Measurements from ENCODE around the gene NCAPG. TPM values are rescaled to one million over a fixed set of nuclear protein-coding genes. Genes with fewer than 3 reads are reported as not detected.

Gene NCAPG
- 10 to 100 TPM in 1 of 2 donors, under 1 TPM in 1; 0.08 to 45.2 TPM for total RNA-seq
- 1 to 10 TPM in 1 of 2 donors, under 1 TPM in 1; 0.44 to 1.4 TPM for polyA plus RNA-seq

- Histone ChIP-seq H3K36me3 (ENCODE audit: control insufficient read depth in 4 of 4, insufficient read depth in 3 of 4, low read depth in 1 of 4, low read length in 3 of 4) (no peaks in the 10 kb centered on the region), H3K27me3 (ENCODE audit: control insufficient read depth in 4 of 4, insufficient read depth in 4 of 4, low read length in 3 of 4) (no peaks in the 10 kb centered on the region), H3K9ac (ENCODE audit: low read depth in 1 of 2, low read length in 2 of 2) (peak within 1 kb of the TSS; percentile 73 to 91), H3K27ac (ENCODE audit: low read depth in 1 of 2, low read length in 2 of 2) (peak within 1 kb of the TSS; percentile 89 to 90), H3K4me3 (ENCODE audit: low read depth in 1 of 3, low read length in 3 of 3) (peak within 1 kb of the TSS; percentile 62 to 87 (median 86)), H3K9me3 (ENCODE audit: control insufficient read depth in 4 of 4, low read length in 3 of 4) (no peaks in the 10 kb centered on the region), H3K4me1 (ENCODE audit: control insufficient read depth in 4 of 4, insufficient read depth in 4 of 4, low read length in 3 of 4) (peaks cover 5 to 33% (median 27%) of the 10 kb centered on the region in 4 donors)
- under 1% methylated on average over 69 of the region's 69 CpGs for WGBS
- peak; percentile 99 for DNase-seq (ENCODE audit: low spot score)
- TF ChIP-seq HNF4A (conservative IDR thresholded peaks at IDR 0.05) = peak; percentile 19 to 32
- peak; percentile 94 for TF ChIP-seq MAX (IDR thresholded peaks at IDR 0.05)
- TF ChIP-seq ATF3 (IDR thresholded peaks at IDR 0.05) = no peak
- peak; percentile 70 for TF ChIP-seq REST (IDR thresholded peaks at IDR 0.05)
- peak; percentile 33 for TF ChIP-seq NR2F2 (IDR thresholded peaks at IDR 0.05)
- TF ChIP-seq FOXA2 (IDR thresholded peaks at IDR 0.05) = no peak
- TF ChIP-seq SP1 (IDR thresholded peaks at IDR 0.05) = peak; percentile 71
- no peak for TF ChIP-seq FOXA1 (IDR thresholded peaks at IDR 0.05)
- peak in 1 of 2 donors; percentile 16 for TF ChIP-seq RAD21 (IDR thresholded peaks at IDR 0.05)
- TF ChIP-seq EGR1 (IDR thresholded peaks at IDR 0.05; ENCODE audit: low read depth in 2 of 2) = peak in 1 of 2 donors; percentile 42
- peak; percentile 79 for TF ChIP-seq YY1 (IDR thresholded peaks at IDR 0.05)
- TF ChIP-seq GABPA (IDR thresholded peaks at IDR 0.05 in 1 of 2, conservative IDR thresholded peaks at IDR 0.05 in 1 of 2) = peak; percentile 88 to 97
- no peak for TF ChIP-seq JUND (IDR thresholded peaks at IDR 0.05)
- TF ChIP-seq TAF1 (conservative IDR thresholded peaks at IDR 0.05) = no peak
- peak; percentile 27 to 64 for TF ChIP-seq RXRA (IDR thresholded peaks at IDR 0.05)
- no peak for TF ChIP-seq CTCF (IDR thresholded peaks at IDR 0.05; ENCODE audit: low read depth, low read length, missing input control)
- TF ChIP-seq HNF4G (IDR thresholded peaks at IDR 0.05) = no peak
- peak; percentile 100 for TF ChIP-seq ZBTB33 (IDR thresholded peaks at IDR 0.05)
Measured at GRCh38 chr4:17810260-17811077, at the start of gene NCAPG, which contains the start of gene DCAF16. Gene NCAPG (plus strand): TSS chr4:17810979. CDS start chr4:17811078, 99 bp downstream. Gene DCAF16 (minus strand): TSS chr4:17810757. CDS start chr4:17804141, 6,616 bp downstream.

Data from liver (tissue), 9 donors.